Stimulated activated naive B cell treated with anti-CD40 and anti-IgM and Interleukin-4, amounts not matched to agents 10 μg/mL and 1 μg/mL and 100 μg/mL, for 72 hours (primary cell): ENCODE measurements around the gene PPAN.

ENCODE experiments used
- ATAC-seq, 2 donors: fragments of 150-1000 bp; cut with Tn5 transposase; replicated peaks; 2 replicates each; pipeline ENCODE4 v1.10.0; 2021; ENCODE audit warnings: moderate library complexity in 1 of 2
- DNase-seq: peaks from one replicate; pipeline ENCODE4 v3.0.0; 2021
- H3K27ac Mint-ChIP-seq: one replicate; pipeline ENCODE4 v1.8.0; 2022; ENCODE audit warnings: mild to moderate bottlenecking, mixed read lengths
- H3K27me3 Mint-ChIP-seq, 2 donors: one replicate each; pipeline ENCODE4 v1.8.0; 2022; ENCODE audit warnings: mixed read lengths in 2 of 2
- H3K36me3 Mint-ChIP-seq, 2 donors: one replicate each; pipeline ENCODE4 v1.8.0; 2022; ENCODE audit warnings: mixed read lengths in 2 of 2, mild to moderate bottlenecking in 1 of 2
- H3K4me1 Mint-ChIP-seq, 2 donors: one replicate each; pipeline ENCODE4 v1.8.0; 2022; ENCODE audit warnings: mixed read lengths in 2 of 2, mild to moderate bottlenecking in 1 of 2
- H3K4me3 Mint-ChIP-seq, 2 donors: one replicate each; pipeline ENCODE4 v1.8.0; 2022; ENCODE audit warnings: mild to moderate bottlenecking in 2 of 2, mixed read lengths in 2 of 2, moderate library complexity in 1 of 2
- H3K9me3 Mint-ChIP-seq, 2 donors: one replicate each; pipeline ENCODE4 v1.8.0; 2022; ENCODE audit warnings: mixed read lengths in 2 of 2, mild to moderate bottlenecking in 1 of 2

Gene PPAN

GRCh38 chr19:10106100-10106936, at the start of gene PPAN:
Gene PPAN (plus strand): TSS chr19:10106362. CDS start chr19:10106395, 33 bp downstream.
- Mint-ChIP-seq H3K27me3 (no peaks in the 10 kb centered on the region), H3K4me1 (peaks cover 48 to 77% of the 10 kb centered on the region in 2 donors), H3K9me3 (no peaks in the 10 kb centered on the region), H3K4me3 (peak within 1 kb of the TSS; percentile 85 to 89), H3K36me3 (peaks cover 44 to 45% of the 10 kb centered on the region in 2 donors), H3K27ac (peak within 1 kb of the TSS; percentile 99)
- ATAC-seq (peak; percentile 57 to 63), DNase-seq (peak; percentile 97)

GRCh38 chr19:10061717-10062310, 44.3 kb upstream of the PPAN start:
- Mint-ChIP-seq H3K4me3 (no peak overlapping the region), H3K9me3 (peaks cover 1 to 3% of the 10 kb centered on the region in 2 donors)

GRCh38 chr19:10068205-10068604, 38.0 kb upstream of the PPAN start:
- no peak for ATAC-seq
- peaks cover 4 to 6% of the 10 kb centered on the region in 2 donors for H3K9me3 Mint-ChIP-seq
- peaks cover 0 to 5% of the 10 kb centered on the region in 2 donors for H3K36me3 Mint-ChIP-seq
- no peak overlapping the region for H3K27ac Mint-ChIP-seq
- H3K27me3 Mint-ChIP-seq: peaks cover 23 to 47% of the 10 kb centered on the region in 2 donors
- no peaks in the 10 kb centered on the region for H3K4me1 Mint-ChIP-seq
- DNase-seq: no peak
- no peak overlapping the region for H3K4me3 Mint-ChIP-seq

More at GRCh38 chr19:10061717-10062310, 44.3 kb upstream of the PPAN start:
- no peak overlapping the region for H3K27ac Mint-ChIP-seq
- no peaks in the 10 kb centered on the region for H3K4me1 Mint-ChIP-seq
- ATAC-seq (no peak), DNase-seq (no peak)
- peaks cover 33 to 44% of the 10 kb centered on the region in 2 donors for H3K27me3 Mint-ChIP-seq
- H3K36me3 Mint-ChIP-seq: peaks cover 0 to 2% of the 10 kb centered on the region in 2 donors

- no peaks in the 10 kb centered on the region for H3K4me1 Mint-ChIP-seq
- peaks cover under 1 to 5% of the 10 kb centered on the region in 2 donors for H3K36me3 Mint-ChIP-seq
- peaks cover 19 to 47% of the 10 kb centered on the region in 2 donors for H3K27me3 Mint-ChIP-seq
- DNase-seq (no peak), ATAC-seq (no peak)
- H3K27ac Mint-ChIP-seq: no peak overlapping the region
- peaks cover 6 to 8% of the 10 kb centered on the region in 2 donors for H3K9me3 Mint-ChIP-seq
- H3K4me3 Mint-ChIP-seq: no peak overlapping the region
Observed at GRCh38 chr19:10069046-10069445, 37.1 kb upstream of the PPAN start.

- Mint-ChIP-seq H3K9me3 (peaks cover 4 to 10% of the 10 kb centered on the region in 2 donors), H3K4me1 (no peaks in the 10 kb centered on the region), H3K4me3 (no peak overlapping the region), H3K36me3 (peaks cover 3 to 6% of the 10 kb centered on the region in 2 donors), H3K27me3 (peaks cover 20 to 46% of the 10 kb centered on the region in 2 donors), H3K27ac (no peak overlapping the region)
- DNase-seq: no peak
- ATAC-seq: no peak
Observed at GRCh38 chr19:10070730-10071446, 35.3 kb upstream of the PPAN start.

GRCh38 chr19:10074153-10074552, 32.0 kb upstream of the PPAN start:
- H3K27me3 Mint-ChIP-seq: peaks cover 15 to 38% of the 10 kb centered on the region in 2 donors
- no peak overlapping the region for H3K4me3 Mint-ChIP-seq
- peaks cover 0 to 3% of the 10 kb centered on the region in 2 donors for H3K4me1 Mint-ChIP-seq
- ATAC-seq (peak; percentile 38 to 52), DNase-seq (no peak)
- peaks cover 3 to 6% of the 10 kb centered on the region in 2 donors for H3K36me3 Mint-ChIP-seq
- H3K9me3 Mint-ChIP-seq: peaks cover 11 to 14% of the 10 kb centered on the region in 2 donors
- H3K27ac Mint-ChIP-seq: no peak overlapping the region

GRCh38 chr19:10076535-10076934, 29.6 kb upstream of the PPAN start:
- Mint-ChIP-seq H3K27me3 (peaks cover 12 to 22% of the 10 kb centered on the region in 2 donors), H3K4me1 (peaks cover 0 to 3% of the 10 kb centered on the region in 2 donors), H3K36me3 (peaks cover 3 to 6% of the 10 kb centered on the region in 2 donors), H3K9me3 (peaks cover 11 to 13% of the 10 kb centered on the region in 2 donors), H3K4me3 (no peak overlapping the region), H3K27ac (no peak overlapping the region)
- no peak for DNase-seq
- no peak for ATAC-seq

- DNase-seq: no peak
- Mint-ChIP-seq H3K27ac (no peak overlapping the region), H3K27me3 (peaks cover 12 to 17% of the 10 kb centered on the region in 2 donors), H3K4me1 (peaks cover 0 to 3% of the 10 kb centered on the region in 2 donors), H3K36me3 (peaks cover 3 to 4% of the 10 kb centered on the region in 2 donors), H3K9me3 (peaks cover 8 to 9% of the 10 kb centered on the region in 2 donors), H3K4me3 (no peak overlapping the region)
- ATAC-seq: no peak
Observed at GRCh38 chr19:10078329-10078728, 27.8 kb upstream of the PPAN start.

DNA sequence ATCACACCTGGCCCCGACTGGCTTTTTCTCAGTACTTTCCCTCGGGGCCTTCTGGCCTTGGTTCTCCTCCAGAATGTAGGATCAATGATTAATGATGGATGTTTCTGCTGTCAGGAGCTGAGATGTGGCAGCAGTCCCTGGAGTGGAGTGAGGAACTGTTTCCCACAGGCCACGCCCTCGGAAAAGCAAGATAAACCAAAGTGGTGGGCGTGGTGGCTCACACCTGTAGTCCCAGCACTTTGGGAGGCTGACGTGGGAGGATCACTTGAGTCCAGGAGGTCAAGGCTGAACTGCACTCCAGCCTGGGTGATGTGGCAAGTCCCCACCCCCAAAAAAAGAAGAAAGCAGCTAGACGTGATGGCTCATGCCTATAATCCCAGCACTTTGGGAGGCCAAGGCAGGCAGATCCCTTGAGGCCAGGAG, 27.1 kb upstream of the PPAN start:
- Mint-ChIP-seq H3K4me1 (peaks cover 0 to 3% of the 10 kb centered on the region in 2 donors), H3K27ac (no peak overlapping the region), H3K4me3 (no peak overlapping the region), H3K9me3 (peaks cover 7 to 8% of the 10 kb centered on the region in 2 donors), H3K27me3 (peaks cover 12 to 17% of the 10 kb centered on the region in 2 donors), H3K36me3 (peaks cover 2 to 4% of the 10 kb centered on the region in 2 donors)
- DNase-seq (no peak), ATAC-seq (no peak)

GRCh38 chr19:10083911-10084310, 22.3 kb upstream of the PPAN start:
- no peaks in the 10 kb centered on the region for H3K9me3 Mint-ChIP-seq
- H3K36me3 Mint-ChIP-seq: peaks cover 11 to 12% of the 10 kb centered on the region in 2 donors
- peaks cover 8 to 20% of the 10 kb centered on the region in 2 donors for H3K4me1 Mint-ChIP-seq
- no peak overlapping the region for H3K27ac Mint-ChIP-seq
- H3K27me3 Mint-ChIP-seq: peaks cover 3 to 4% of the 10 kb centered on the region in 2 donors
- no peak for ATAC-seq
- DNase-seq: no peak
- H3K4me3 Mint-ChIP-seq: no peak overlapping the region

- ATAC-seq (no peak), DNase-seq (no peak)
- Mint-ChIP-seq H3K27ac (peak overlapping the region; percentile 51), H3K36me3 (peaks cover 19 to 21% of the 10 kb centered on the region in 2 donors), H3K4me1 (peaks cover 9 to 20% of the 10 kb centered on the region in 2 donors), H3K27me3 (no peaks in the 10 kb centered on the region), H3K9me3 (no peaks in the 10 kb centered on the region), H3K4me3 (no peak overlapping the region)
Observed at GRCh38 chr19:10084803-10085202, 21.4 kb upstream of the PPAN start.

DNA sequence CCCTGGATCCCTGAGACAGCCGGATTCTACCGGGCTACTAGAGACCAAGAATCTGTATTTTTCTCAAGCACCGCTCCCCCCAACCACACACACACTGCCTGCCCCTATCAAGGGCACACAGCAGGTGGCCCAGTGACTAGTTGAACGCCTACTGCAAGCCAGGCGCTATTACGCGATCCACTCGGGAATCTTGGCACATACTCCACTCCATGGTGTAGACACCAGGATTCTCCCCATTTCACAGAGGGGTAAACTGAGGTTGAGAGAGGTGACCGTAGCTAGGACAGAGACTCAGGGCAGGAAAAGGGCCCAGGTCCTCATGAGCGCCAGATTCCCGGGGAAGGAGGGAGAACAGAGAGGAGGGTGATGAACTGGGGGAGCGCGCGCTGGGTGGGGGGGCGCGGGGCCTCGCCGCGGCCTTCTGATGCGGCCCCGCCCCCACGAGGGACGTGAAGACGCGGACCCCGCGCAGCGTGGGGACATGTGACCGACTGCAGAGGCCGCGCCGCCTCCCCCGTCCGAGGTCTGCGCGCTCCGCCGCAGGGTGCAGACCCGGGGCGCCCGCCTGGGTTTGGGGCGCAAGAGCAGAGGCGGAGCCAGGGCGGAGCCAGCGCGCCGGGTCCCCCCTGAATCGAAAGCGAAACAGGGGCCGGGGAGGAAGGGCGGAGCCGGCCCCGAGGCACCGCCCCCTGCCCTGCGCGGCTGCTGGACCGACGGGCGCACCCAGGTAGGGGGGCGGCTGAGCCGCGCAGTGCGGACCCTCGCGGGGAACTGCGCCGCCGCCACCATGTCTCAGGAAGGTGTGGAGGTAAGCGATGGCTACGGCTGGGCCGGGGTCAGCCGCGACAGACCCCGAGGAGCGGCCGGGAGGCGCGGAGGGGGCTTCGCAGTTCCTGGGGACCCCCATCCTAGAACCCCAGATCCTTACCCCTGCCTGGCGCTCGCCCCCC, 20.2 kb upstream of the PPAN start, which contains the start of gene SHFL:
Gene SHFL, plus strand, starts transcription at position 677 of the 950 bp plus-strand sequence. Its CDS starts 111 bp downstream, at position 788.
- ATAC-seq (peak; percentile 93 to 94), DNase-seq (peak; percentile 77)
- peaks cover 24 to 28% of the 10 kb centered on the region in 2 donors for H3K36me3 Mint-ChIP-seq
- peak within 1 kb of the TSS; percentile 92 for H3K27ac Mint-ChIP-seq
- no peaks in the 10 kb centered on the region for H3K27me3 Mint-ChIP-seq
- no peaks in the 10 kb centered on the region for H3K9me3 Mint-ChIP-seq
- peaks cover 9 to 20% of the 10 kb centered on the region in 2 donors for H3K4me1 Mint-ChIP-seq
- H3K4me3 Mint-ChIP-seq: peak within 1 kb of the TSS; percentile 90 to 92

- DNase-seq: no peak
- no peaks in the 10 kb centered on the region for H3K27me3 Mint-ChIP-seq
Observed at GRCh38 chr19:10086591-10087192, 19.5 kb upstream of the PPAN start.

More at GRCh38 chr19:10086591-10087192, 19.5 kb upstream of the PPAN start:
- Mint-ChIP-seq H3K4me3 (peak overlapping the region; percentile 90 to 92), H3K4me1 (peaks cover 12 to 23% of the 10 kb centered on the region in 2 donors), H3K27ac (peak overlapping the region; percentile 92), H3K9me3 (peaks cover 0 to 1% of the 10 kb centered on the region in 2 donors), H3K36me3 (peaks cover 28 to 32% of the 10 kb centered on the region in 2 donors)
- ATAC-seq: peak; percentile 33 to 38
